ENCODE results near the gene ESF1.

- TF ChIP-seq CTCF (IDR thresholded peaks at IDR 0.05) (no peak), EZH2 (IDR thresholded peaks at IDR 0.05; ENCODE audit: borderline replicate concordance, insufficient read depth, low read depth, low read length, poor library complexity, severe bottlenecking) (no peak)
Measured at GRCh38 chr20:13671916-13672378, 112.8 kb downstream of the ESF1 start.
